ENCODE measurements around the gene RILPL2.
"Not testable (repeated sequence)": the region's sequence is repeated elsewhere in the genome, so short reads cannot be mapped to it uniquely, and the experiment has no call there.

DNA sequence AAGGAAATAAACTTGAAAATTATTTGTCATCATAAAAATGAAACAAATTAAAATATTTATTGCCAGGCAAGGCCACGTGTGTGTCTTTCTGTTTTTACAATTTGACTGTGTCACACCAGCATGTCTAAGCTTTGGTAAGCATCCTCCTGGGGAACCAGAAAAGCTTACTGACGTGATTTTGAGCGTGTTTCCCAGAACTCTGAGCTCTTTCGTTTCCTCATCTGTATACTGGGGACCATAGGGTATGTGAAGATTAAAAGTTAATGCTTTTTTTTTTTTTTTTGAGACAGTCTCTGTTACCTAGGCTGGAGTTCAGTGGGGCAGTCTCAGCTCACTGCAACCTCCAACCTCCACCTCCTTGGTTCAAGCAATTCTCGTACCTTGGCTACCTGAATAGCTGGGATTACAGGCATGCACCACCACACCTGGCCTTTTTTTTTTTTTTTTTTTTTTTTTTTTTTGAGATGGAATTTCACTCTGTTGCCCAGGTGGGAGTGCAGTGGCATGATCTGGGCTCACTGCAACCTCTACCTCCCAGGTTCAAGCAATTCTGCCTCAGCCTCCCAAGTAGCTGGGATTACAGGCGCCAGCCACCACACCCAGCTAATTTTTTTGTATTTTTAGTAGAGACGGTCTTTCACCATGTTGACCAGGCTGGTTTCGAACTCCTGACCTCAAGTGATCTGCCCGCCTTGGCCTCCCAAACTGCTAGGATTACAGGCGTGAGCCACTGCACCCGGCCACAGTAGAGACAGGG, 27.0 kb downstream of the RILPL2 start:
- TF ChIP-seq POLR2A (IDR thresholded peaks at IDR 0.05; ENCODE audit: low read depth); EP300 (IDR thresholded peaks at IDR 0.05); CTCF (IDR thresholded peaks at IDR 0.05): not testable (repeated sequence)

Data from esophagus muscularis mucosa (tissue), 4 donors.